A549 treated with dexamethasone at 1 μM for 4 hours (cell line): ENCODE data around the gene HLCS. TPM values are rescaled to one million over a fixed set of nuclear protein-coding genes. Genes with fewer than 3 reads are reported as not detected.

Experiments used
- total RNA-seq: library from RNA; stranded (reverse); fragments of 200-300 nt; extraction: Qiagen RNA extraction; gene quantifications from 5 replicates; pipeline ENCODE4 v1.2.3, GENCODE V29; 2022

Gene HLCS
- total RNA-seq = 6.0 to 9.0 TPM (median 7.2 TPM) in 5 replicates

DNA sequence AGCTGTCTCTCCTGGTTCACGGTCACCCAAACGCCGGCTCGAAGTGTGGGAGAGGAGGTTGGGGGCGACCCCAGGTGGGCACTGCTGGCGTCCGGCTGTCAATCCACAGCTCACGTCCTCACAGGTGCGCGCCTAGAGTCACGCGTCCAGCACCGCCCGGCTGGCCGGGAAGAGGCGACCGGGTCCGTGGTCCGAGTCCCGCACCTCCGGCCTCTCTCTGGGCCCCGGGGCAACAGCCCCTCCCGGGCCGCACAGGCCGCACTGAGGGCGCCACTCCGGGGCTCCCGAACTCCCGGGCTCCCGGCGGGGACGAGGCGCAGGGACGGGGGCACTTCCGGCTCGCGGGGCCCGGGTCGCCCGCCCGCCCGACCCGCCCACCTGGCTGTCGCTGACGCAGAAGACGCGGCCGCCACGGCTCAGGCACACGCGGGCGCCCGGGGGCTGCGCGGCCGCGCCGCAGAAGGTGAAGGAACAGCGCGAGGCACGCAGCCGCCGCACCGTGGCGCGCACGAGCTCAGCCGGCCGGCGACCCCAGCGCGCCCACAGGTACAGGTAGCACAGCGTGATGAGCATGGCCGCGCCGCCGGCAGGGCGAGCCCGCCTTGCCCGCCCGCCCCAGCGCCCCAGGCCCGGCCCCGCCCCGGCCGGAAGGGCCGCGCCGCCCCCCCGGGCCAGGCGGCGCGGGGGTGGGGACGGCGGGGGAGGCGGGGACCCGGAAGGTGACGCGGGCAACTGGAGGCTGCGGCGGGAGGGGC is at the start of gene HLCS:
Gene HLCS (minus strand): TSS at position 604 of the 755 bp plus-strand sequence. CDS start 31 bp downstream, at position 573.

DNA sequence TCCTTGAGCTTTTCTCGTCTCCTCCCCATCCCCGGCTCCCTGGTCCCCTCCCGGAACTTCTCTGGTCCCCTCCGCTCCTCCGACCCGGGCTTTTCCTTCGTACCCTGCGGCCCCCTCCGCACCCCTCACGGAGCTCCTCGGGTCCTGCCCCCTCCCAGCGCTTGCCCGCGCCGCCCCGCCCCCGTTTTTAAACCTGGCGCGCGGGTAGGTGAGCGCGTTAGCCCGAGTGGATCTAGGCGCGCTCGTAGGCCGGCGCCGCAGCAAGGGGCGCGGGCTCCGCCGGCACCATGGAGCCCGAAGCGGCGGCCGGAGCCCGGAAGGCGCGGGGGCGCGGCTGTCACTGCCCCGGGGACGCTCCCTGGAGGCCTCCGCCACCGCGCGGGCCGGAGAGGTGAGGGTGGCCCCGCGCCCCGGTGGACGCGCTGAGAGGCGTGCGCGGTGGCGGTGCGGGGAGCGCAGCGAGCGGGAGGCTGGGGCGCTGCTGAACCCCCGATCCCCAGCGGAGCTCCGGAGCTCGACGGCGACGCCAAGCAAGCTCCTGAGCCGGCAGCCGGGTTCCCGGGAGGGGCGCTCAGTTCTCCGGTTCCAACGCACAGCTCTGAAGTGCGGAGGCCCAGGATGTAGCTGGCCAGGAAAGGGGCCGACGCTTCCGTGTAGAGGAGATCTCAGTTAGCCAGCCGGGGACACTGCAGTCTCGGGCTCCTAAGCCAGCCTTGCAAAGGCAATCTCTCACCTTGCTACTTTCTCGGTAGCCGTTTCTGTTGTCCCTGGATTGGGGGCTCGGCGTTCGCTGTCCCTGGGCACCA is 40.2 kb upstream of the HLCS start, which contains the start of gene RIPPLY3:
Gene RIPPLY3 (plus strand): TSS at position 217 of the 806 bp plus-strand sequence. CDS start 71 bp downstream, at position 288.

Other genes starting within 250 kb of the HLCS start
- gene RIPPLY3, start 40.0 kb upstream of the HLCS start, total RNA-seq = 0.40 to 0.60 TPM (median 0.45 TPM) in 5 replicates
- gene PIGP, start 106.4 kb upstream of the HLCS start, total RNA-seq = 12.9 to 17.9 TPM (median 15.7 TPM) in 5 replicates
- gene TTC3, start 106.6 kb upstream of the HLCS start, total RNA-seq = 26.0 to 38.9 TPM (median 34.1 TPM) in 5 replicates